Stimulated activated CD4-positive, alpha-beta T cell treated with anti-CD3 and anti-CD28 coated beads, Interleukin-2, amount 100 ng/mL, for 48 hours (primary cell): ENCODE results near the gene CAV2.
"Not testable (repeated sequence)": the region's sequence is repeated elsewhere in the genome, so short reads cannot be mapped to it uniquely, and the experiment has no call there.

Experiments
- DNase-seq, 2 donors: peaks; one replicate each; pipeline ENCODE4 v3.0.0-alpha.2; 2020

CAV2 gene

GRCh38 chr7:116499168-116500077, at the start of gene CAV2:
CAV2 (plus strand) TSS chr7:116499738; CDS start chr7:116499782, 44 bp downstream.
- no peak for DNase-seq

GRCh38 chr7:116449950-116450349, 49.6 kb upstream of the CAV2 start:
- DNase-seq: no peak

- no peak for DNase-seq
Measured at GRCh38 chr7:116451957-116452729, 47.4 kb upstream of the CAV2 start.

DNA sequence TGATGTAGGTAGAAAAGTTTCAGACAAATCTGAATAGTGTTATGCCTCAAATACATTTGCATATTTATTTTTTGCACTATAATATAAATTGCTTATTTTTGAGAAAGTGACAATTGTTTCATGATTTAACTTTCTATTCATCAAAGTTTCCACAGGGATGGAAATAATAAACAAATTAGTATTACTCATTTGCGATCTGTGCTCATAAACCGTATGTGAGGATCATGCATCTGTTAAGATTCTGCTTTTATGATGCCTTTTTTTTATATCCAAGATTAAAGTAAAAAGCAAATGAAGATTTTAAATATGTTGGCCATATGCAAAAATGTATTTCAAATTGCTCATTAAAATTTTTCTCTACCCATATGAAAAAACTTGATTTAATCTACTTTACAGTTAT, 45.2 kb upstream of the CAV2 start:
- DNase-seq: no peak

DNA sequence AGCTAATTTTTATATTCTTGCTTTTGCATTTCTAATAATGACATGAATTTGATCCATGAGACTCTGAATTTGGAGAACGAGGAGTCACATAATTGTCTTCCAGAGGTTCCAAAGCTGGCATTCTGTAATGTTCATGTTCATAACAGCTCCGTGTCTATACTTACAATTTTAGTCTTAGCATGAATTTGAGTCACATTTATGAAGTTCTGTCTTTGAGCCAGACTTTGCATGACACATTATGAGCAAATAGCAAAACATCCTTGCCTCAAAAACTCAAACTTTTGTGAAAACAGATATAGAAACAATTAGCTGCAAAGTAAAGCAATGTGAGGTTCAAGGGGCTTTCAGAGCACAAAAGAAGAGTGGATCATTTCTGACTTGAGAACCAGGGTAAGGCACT, 44.5 kb upstream of the CAV2 start:
- DNase-seq: no peak

- no peak for DNase-seq
Measured at GRCh38 chr7:116455499-116455898, 44.0 kb upstream of the CAV2 start.

DNA sequence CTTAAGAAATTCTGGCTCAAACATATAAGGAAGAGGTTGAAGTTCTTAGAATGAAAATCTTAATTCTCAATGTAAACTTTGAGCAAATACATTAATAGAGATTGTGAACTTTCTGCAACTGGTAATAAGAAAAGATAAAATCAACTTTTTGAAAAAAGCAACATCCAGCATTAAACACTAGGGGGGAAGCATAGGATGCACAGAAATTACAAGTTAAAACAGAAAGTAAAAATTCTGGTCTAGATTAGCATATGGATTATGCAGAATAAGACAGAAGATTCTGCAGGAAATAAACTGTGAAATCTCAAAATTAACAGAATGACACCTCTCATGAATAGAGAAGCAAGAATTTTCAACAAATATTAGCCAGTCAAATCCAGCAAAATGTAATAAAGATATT, 38.0 kb upstream of the CAV2 start:
- DNase-seq: no peak

DNA sequence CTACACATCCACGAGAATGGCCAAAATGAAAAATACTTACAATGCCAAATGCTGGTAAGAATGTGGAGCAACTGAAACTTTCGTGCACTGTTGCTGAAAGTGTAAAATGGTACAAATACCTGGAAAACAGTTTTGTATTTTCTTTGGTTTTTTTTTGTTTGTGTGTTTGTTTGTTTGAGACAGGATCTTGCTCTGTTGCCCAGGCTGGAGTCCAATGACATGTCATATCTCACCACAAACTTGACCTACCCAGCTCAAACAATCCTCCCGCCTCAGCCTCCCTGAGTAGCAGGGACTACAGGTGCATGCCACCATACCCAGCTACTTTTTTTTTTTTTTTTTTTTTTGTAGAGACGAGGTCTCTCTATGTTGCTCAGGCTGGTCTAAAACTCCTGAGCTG, 35.6 kb upstream of the CAV2 start:
- DNase-seq: no peak

DNA sequence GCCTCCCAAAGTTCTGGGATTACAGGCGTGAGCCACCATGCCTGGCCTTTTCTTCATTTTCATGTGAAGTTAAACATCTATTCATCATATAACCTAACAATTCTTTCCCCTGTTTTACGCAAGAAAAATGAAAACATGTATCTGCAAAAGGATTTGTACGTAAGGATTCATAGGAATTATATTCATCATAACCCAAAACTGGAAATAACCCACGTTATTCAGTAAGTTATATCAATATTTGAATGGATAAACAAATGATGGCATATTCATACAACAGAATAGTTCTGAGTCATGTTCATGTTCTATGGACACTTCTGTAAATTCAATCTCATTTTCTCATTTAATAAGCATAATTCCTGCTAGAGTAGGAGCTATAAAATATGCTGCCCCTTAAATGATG, 35.2 kb upstream of the CAV2 start:
- DNase-seq: no peak

GRCh38 chr7:116465125-116465524, 34.4 kb upstream of the CAV2 start:
- no peak for DNase-seq

DNA sequence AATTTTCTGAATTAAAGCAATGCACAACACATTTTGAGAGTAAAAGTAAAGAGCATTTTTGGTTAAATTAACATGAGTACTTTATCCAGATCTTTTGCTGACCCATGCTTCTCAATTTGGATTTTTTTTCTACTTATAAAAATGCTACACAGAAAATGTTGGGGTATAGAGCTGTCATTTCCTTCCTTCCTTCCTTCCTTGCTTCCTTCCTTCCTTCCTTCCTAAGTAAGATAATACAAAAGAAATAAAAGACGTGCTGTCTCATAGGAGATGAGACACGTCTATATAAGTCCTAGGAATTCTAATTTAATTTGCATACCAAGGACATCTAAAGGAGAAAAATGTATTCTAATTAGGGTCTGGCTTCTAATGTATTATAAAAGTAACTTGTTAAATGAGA, 31.0 kb upstream of the CAV2 start:
- no peak for DNase-seq

GRCh38 chr7:116477625-116478024, 21.9 kb upstream of the CAV2 start:
- DNase-seq: no peak

DNA sequence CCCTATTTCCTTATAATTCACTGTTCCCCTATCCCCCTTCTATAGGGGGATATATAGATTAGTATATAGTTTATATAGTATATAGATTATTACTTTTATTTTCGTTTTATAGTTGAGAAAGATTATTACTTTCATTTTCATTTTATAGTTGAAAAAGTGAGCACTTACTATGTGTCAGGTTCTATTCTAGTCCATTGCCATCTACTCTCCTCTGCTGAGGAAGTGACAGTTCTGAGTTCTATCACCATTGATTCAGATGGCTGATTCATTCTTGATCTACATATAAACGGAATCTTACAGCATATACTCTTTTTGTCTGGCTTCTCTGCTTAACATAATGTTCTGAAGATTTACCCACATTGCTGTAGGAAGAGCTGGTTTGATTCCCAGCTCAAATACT, 20.7 kb upstream of the CAV2 start:
- no peak for DNase-seq

DNA sequence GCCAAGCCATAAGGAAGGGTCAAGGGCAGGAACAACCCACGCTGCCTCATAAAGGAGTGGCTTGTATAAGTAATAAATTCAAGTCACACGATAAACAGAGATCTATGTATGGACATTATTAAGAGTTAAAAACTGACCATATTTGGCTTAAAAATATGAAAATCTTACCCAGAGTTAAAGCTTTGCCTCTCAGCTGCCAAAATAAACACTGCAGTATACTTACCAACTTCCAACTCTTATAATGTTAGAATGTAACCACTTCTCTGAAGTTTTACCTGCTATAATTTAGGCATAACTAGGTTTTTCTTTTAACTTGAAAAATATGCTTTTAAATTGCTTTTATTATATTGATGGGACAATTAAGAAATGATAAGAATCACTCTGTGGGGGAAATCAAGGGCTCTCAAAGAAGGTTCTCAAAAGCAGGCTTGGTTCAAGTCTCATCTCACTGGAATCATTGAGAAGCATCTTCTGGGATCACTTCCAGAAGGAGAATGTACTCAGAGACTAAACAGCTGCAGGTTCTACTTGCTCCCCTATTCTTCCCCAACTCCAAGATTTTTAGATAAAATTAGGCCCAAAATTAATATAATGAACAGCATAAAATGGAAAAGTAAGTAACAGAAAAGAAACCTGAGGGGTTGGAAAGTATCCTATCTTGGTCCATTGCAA, 16.1 kb upstream of the CAV2 start:
- DNase-seq: no peak

DNA sequence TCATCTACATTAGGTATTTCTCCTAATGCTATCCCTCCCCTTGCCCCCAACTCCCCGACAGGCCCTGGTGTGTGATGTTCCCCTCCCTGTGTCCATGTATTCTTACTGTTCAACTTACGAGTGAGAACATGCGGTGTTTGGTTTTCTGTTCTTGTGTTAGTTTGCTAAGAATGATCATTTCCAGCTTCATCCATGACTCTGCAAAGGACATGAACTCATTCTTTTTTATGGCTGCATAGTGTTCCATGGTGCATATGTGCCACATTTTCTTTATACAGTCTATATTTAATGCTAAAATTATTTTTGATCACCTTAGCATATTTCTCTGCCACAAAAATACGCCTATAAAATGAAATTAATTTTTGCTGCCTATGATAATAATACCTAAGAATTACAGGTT, 15.1 kb upstream of the CAV2 start:
- DNase-seq: not testable (repeated sequence)

DNA sequence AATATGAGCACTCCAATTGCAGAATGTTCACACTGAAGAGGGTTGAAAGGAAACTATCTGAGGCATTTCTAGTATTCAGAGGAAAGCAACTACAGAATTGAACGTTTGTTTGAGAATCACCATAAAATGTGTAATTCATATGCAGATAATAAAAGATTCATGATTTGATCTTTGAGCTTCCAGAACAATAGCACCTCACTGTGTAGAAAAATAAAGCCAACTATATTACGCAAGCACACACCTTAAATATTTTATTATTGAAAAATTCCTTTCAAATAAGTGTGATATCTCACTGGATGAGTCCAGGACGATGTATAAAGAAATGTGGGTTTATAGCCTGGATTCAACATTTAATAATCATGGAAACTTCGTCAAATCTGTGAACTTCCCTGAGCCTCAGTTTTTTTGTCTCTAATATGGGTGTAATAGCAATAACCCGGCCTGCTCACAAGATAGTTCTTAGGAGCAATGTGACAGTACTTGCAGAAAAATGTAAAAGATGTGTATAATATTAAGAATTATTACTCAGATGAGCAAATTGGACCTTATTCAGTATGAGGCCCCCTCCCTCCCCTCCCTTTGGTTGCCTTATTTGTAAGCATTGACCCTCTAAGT, 11.5 kb upstream of the CAV2 start:
- DNase-seq: no peak

- no peak for DNase-seq
Measured at GRCh38 chr7:116490351-116490750, 9.2 kb upstream of the CAV2 start.

- no peak for DNase-seq
Measured at GRCh38 chr7:116491887-116492653, 7.5 kb upstream of the CAV2 start.

DNA sequence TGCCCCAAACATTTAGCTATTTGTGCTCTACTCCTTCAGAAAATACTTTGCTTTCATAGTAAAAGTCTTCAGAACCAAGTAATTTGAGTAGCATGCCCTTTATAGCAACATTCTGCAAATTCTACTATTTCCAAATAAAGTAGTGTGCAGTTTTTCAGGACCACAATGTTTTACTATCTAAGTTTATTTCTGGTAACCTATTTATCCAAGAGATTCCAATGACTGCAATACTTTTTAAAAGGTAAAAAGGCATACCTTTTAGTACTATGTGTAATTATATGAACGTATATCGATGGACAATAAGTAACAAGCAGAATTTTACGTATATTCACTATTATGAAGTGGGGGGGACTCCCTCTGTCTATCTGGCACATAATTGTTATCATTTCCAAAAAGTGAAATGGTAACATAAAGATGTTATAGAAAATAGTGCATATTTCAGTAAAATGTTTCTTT, 6.9 kb upstream of the CAV2 start:
- DNase-seq: no peak

- DNase-seq: no peak
Measured at GRCh38 chr7:116493449-116493848, 6.1 kb upstream of the CAV2 start.

DNA sequence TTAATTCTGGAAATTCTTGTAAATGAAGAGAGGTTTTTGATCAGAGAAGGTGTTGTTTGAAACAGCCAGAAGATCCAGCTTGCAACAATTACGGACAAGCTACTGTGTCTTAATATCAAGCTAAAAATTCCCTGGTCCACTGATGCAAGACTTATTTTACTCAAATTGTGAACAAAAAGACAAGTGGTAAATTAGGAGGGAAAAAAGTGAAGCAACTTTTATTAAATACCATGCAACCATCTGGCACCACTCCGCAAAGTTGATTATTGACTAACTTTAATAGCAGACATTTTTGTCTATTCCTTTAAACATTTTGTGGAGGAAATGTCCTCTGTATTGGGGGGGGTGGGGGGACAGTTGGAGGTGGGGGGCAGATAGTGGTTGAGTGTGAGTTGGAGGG, 5.1 kb upstream of the CAV2 start:
- DNase-seq: no peak

DNA sequence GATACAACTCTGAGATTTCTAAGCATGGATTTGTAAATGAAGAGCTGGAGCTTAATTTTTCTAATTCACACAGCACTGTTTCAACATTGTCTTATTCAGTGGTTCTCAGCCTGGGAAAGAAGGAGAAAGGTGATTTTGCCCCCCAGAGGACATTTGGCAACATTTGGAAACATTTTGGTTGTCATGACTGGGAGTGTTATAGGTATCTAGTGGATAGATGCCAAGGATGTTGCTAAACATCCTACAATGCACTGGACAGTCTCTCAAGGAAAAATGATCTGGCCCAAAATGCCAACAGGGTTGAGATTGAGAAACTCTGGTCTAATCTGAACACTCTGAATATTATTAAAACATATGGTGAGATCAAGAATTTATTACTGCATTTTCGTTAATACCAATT, 3.8 kb upstream of the CAV2 start:
- DNase-seq: no peak
